CD4-positive, alpha-beta memory T cell (primary cell): ENCODE data around the gene IFNGR1. TPM values are rescaled to one million over a fixed set of nuclear protein-coding genes. Genes with fewer than 3 reads are reported as not detected.
"Not testable (repeated sequence)": the region's sequence is repeated elsewhere in the genome, so short reads cannot be mapped to it uniquely, and the experiment has no call there.

Experiments used
- CTCF ChIA-PET: fragments of 350-600 bp; sonication (Branson Sonifier 250); formaldehyde crosslinking; loops from one replicate; lab custom pipeline; 2021; ENCODE audit warnings: inconsistent platforms; ENCODE audit not compliant: partially characterized antibody; lab: Charles Lee
- POLR2A ChIA-PET: fragments of 350-600 bp; sonication (Branson Sonifier 250); formaldehyde crosslinking; loops from one replicate; lab custom pipeline; 2021; ENCODE audit not compliant: partially characterized antibody; lab: Charles Lee
- DNase-seq, 5 donors: peaks; one replicate each; pipeline versions ENCODE4 v3.0.0 to v3.0.0-alpha.2; 2020 to 2022; ENCODE audit warnings: mixed read lengths in 1 of 5
- H3K27ac ChIP-seq: one replicate; pipeline ENCODE4 v1.7.0; 2013; ENCODE audit warnings: low read depth, low read length
- H3K27me3 ChIP-seq: 2 replicates; pipeline ENCODE4 v1.7.0; 2013; ENCODE audit warnings: mild to moderate bottlenecking, low read length, moderate library complexity; ENCODE audit not compliant: insufficient read depth
- H3K36me3 ChIP-seq: 2 replicates; pipeline ENCODE4 v1.7.0; 2013; ENCODE audit warnings: mild to moderate bottlenecking, low read length, moderate library complexity; ENCODE audit not compliant: insufficient read depth
- H3K4me1 ChIP-seq: 2 replicates; pipeline ENCODE4 v1.7.0; 2013; ENCODE audit warnings: mild to moderate bottlenecking, low read length, moderate library complexity; ENCODE audit not compliant: insufficient read depth
- H3K4me3 ChIP-seq, 2 donors: one replicate each; pipeline ENCODE4 v1.7.0; 2013; ENCODE audit warnings: low read length in 2 of 2, mild to moderate bottlenecking in 1 of 2
- H3K9me3 ChIP-seq, 2 donors: one replicate each; pipeline ENCODE4 v1.7.0; 2013; ENCODE audit warnings: low read length in 2 of 2, control low read depth in 1 of 2; ENCODE audit not compliant: control insufficient read depth in 1 of 2
- H3K27ac Mint-ChIP-seq, 7 donors: one replicate each; pipeline ENCODE4 v1.8.0; 2020 to 2021; ENCODE audit warnings: mixed read lengths in 7 of 7, mild to moderate bottlenecking in 6 of 7, inconsistent platforms in 3 of 7, moderate library complexity in 3 of 7
- H3K27me3 Mint-ChIP-seq, 2 donors: one replicate each; pipeline ENCODE4 v1.8.0; 2020 to 2021; ENCODE audit warnings: mixed read lengths in 2 of 2
- H3K36me3 Mint-ChIP-seq, 2 donors: one replicate each; pipeline ENCODE4 v1.8.0; 2020 to 2021; ENCODE audit warnings: mixed read lengths in 2 of 2, inconsistent platforms in 1 of 2, mild to moderate bottlenecking in 1 of 2
- H3K4me1 Mint-ChIP-seq, 4 donors: one replicate each; pipeline ENCODE4 v1.8.0; 2020 to 2021; ENCODE audit warnings: mixed read lengths in 4 of 4, mild to moderate bottlenecking in 1 of 4
- H3K4me3 Mint-ChIP-seq, 8 donors: one replicate each; pipeline ENCODE4 v1.8.0; 2020 to 2021; ENCODE audit warnings: mixed read lengths in 8 of 8, mild to moderate bottlenecking in 7 of 8, moderate library complexity in 6 of 8, inconsistent platforms in 3 of 8
- H3K9me3 Mint-ChIP-seq, 8 donors: one replicate each; pipeline ENCODE4 v1.8.0; 2020 to 2021; ENCODE audit warnings: mixed read lengths in 8 of 8, mild to moderate bottlenecking in 5 of 8, inconsistent platforms in 3 of 8, moderate library complexity in 1 of 8
- intact Hi-C: fragments of 100-400 bp; cut with micrococcal nuclease; formaldehyde crosslinking; loops from one replicate; pipeline ENCODE4 v1.15.1; 2023
- polyA plus RNA-seq, 2 donors: library from polyadenylated mRNA; unstranded; fragments of 300-500 nt; fragmentation: Illumina TruSeq; gene quantifications; one replicate each; pipeline ENCODE4 v1.2.3, GENCODE V29; 2021
- total RNA-seq, 2 experiments: library from RNA; stranded (reverse); gene quantifications; one replicate each; pipeline ENCODE4 v1.2.3, GENCODE V29; 2021

IFNGR1 gene
- total and polyA plus RNA-seq, 4 experiments from 2014 or later: 38.3 to 57.9 (median 39.9) TPM

GRCh38 chr6:137214931-137215330 lies 4.3 kb downstream of the IFNGR1 start:
- CTCF ChIA-PET: no interaction called here
- Mint-ChIP-seq H3K9me3 (no peaks in the 10 kb centered on the region), H3K36me3 (peaks cover 21 to 22% of the 10 kb centered on the region in 2 donors), H3K27me3 (peaks cover 0 to 1% of the 10 kb centered on the region in 2 donors), H3K4me3 (no peak overlapping the region), H3K4me1 (peaks cover 47 to 91% (median 64%) of the 10 kb centered on the region in 4 donors), H3K27ac (no peak overlapping the region)
- H3K27ac ChIP-seq: no peak overlapping the region
- H3K4me3 ChIP-seq: no peak overlapping the region
- no peaks in the 10 kb centered on the region for H3K27me3 ChIP-seq
- POLR2A ChIA-PET: no interaction called here
- no peaks in the 10 kb centered on the region for H3K9me3 ChIP-seq
- DNase-seq: no peak
- H3K4me1 ChIP-seq: peaks cover 55% of the 10 kb centered on the region
- intact Hi-C loops: loop anchor here (5.0 kb wide), 1 partner anchor 58 kb away; no protein-coding TSS in a partner anchor
- H3K36me3 ChIP-seq: no peaks in the 10 kb centered on the region

- H3K4me3 ChIP-seq: no peak overlapping the region
- H3K27ac Mint-ChIP-seq: peak overlapping the region in 1 of 7 donors; percentile 19
- H3K4me1 Mint-ChIP-seq: peaks cover 48 to 90% (median 67%) of the 10 kb centered on the region in 4 donors
- CTCF ChIA-PET: interaction anchor here (1.2 kb wide), 1 partner anchor 27 kb away, joined by 4 read pairs; no protein-coding TSS in a partner anchor
- peaks cover 0 to 2% (median 0%) of the 10 kb centered on the region in 8 donors for H3K9me3 Mint-ChIP-seq
- H3K9me3 ChIP-seq: no peaks in the 10 kb centered on the region
- H3K27ac ChIP-seq: no peak overlapping the region
- peak overlapping the region in 5 of 8 donors; percentile 3 to 76 (median 34) for H3K4me3 Mint-ChIP-seq
- no peaks in the 10 kb centered on the region for H3K36me3 ChIP-seq
- peaks cover 0 to 1% of the 10 kb centered on the region in 2 donors for H3K27me3 Mint-ChIP-seq
- H3K27me3 ChIP-seq: no peaks in the 10 kb centered on the region
- no peak for DNase-seq
- POLR2A ChIA-PET: no interaction called here
- H3K4me1 ChIP-seq: peaks cover 49% of the 10 kb centered on the region
- H3K36me3 Mint-ChIP-seq: peaks cover 30 to 32% of the 10 kb centered on the region in 2 donors
- intact Hi-C loops: no loop called here
Observed at GRCh38 chr6:137213813-137214212, 5.4 kb downstream of the IFNGR1 start.

- Mint-ChIP-seq H3K27ac (peak overlapping the region in 1 of 7 donors; percentile 19), H3K36me3 (peaks cover 25 to 34% of the 10 kb centered on the region in 2 donors), H3K27me3 (no peaks in the 10 kb centered on the region), H3K4me3 (peak overlapping the region in 7 of 8 donors; percentile 3 to 76 (median 34)), H3K9me3 (peaks cover 0 to 2% (median 0%) of the 10 kb centered on the region in 8 donors), H3K4me1 (peaks cover 46 to 86% (median 66%) of the 10 kb centered on the region in 4 donors)
- no peaks in the 10 kb centered on the region for H3K27me3 ChIP-seq
- peaks cover 47% of the 10 kb centered on the region for H3K4me1 ChIP-seq
- no peaks in the 10 kb centered on the region for H3K9me3 ChIP-seq
- POLR2A ChIA-PET: interaction anchor here (0.8 kb wide), 1 partner anchor 10 kb away, joined by 6 read pairs; no protein-coding TSS in a partner anchor
- H3K27ac ChIP-seq: no peak overlapping the region
- no peak overlapping the region for H3K4me3 ChIP-seq
- no peak for DNase-seq
- no peaks in the 10 kb centered on the region for H3K36me3 ChIP-seq
- intact Hi-C loops: no loop called here
- CTCF ChIA-PET: interaction anchor here (1.2 kb wide), 1 partner anchor 28 kb away, joined by 4 read pairs; no protein-coding TSS in a partner anchor
Observed at GRCh38 chr6:137213331-137213740, 5.8 kb downstream of the IFNGR1 start.

- H3K4me3 Mint-ChIP-seq: no peak overlapping the region
- intact Hi-C loops: no loop called here
- no peaks in the 10 kb centered on the region for H3K9me3 ChIP-seq
- H3K27ac ChIP-seq: no peak overlapping the region
- POLR2A ChIA-PET: no interaction called here
- peaks cover 26 to 41% of the 10 kb centered on the region in 2 donors for H3K36me3 Mint-ChIP-seq
- no peak overlapping the region for H3K27ac Mint-ChIP-seq
- peaks cover 33% of the 10 kb centered on the region for H3K4me1 ChIP-seq
- H3K27me3 Mint-ChIP-seq: no peaks in the 10 kb centered on the region
- peaks cover 41 to 80% (median 63%) of the 10 kb centered on the region in 4 donors for H3K4me1 Mint-ChIP-seq
- DNase-seq: no peak
- H3K27me3 ChIP-seq: no peaks in the 10 kb centered on the region
- H3K4me3 ChIP-seq: no peak overlapping the region
- peaks cover 0 to 2% (median 0%) of the 10 kb centered on the region in 8 donors for H3K9me3 Mint-ChIP-seq
- no peaks in the 10 kb centered on the region for H3K36me3 ChIP-seq
- CTCF ChIA-PET: interaction anchor here (0.5 kb wide), 1 partner anchor 1211 kb away, joined by 3 read pairs; no protein-coding TSS in a partner anchor
Observed at GRCh38 chr6:137211910-137212309, 7.3 kb downstream of the IFNGR1 start.

GRCh38 chr6:137210903-137211302 lies 8.3 kb downstream of the IFNGR1 start:
- POLR2A ChIA-PET: no interaction called here
- H3K4me1 Mint-ChIP-seq: peaks cover 36 to 70% (median 58%) of the 10 kb centered on the region in 4 donors
- H3K27me3 Mint-ChIP-seq: no peaks in the 10 kb centered on the region
- no peak for DNase-seq
- no peak overlapping the region for H3K4me3 Mint-ChIP-seq
- H3K4me3 ChIP-seq: no peak overlapping the region
- peak overlapping the region in 1 of 7 donors; percentile 37 for H3K27ac Mint-ChIP-seq
- no peak overlapping the region for H3K27ac ChIP-seq
- peaks cover 0 to 2% (median 0%) of the 10 kb centered on the region in 8 donors for H3K9me3 Mint-ChIP-seq
- H3K36me3 ChIP-seq: peaks cover 3% of the 10 kb centered on the region
- H3K9me3 ChIP-seq: no peaks in the 10 kb centered on the region
- intact Hi-C loops: no loop called here
- peaks cover 32 to 45% of the 10 kb centered on the region in 2 donors for H3K36me3 Mint-ChIP-seq
- peaks cover 24% of the 10 kb centered on the region for H3K4me1 ChIP-seq
- CTCF ChIA-PET: no interaction called here
- no peaks in the 10 kb centered on the region for H3K27me3 ChIP-seq

GRCh38 chr6:137208279-137208678 lies 10.9 kb downstream of the IFNGR1 start:
- Histone ChIP-seq H3K4me1 (peaks cover 5% of the 10 kb centered on the region), H3K9me3 (no peaks in the 10 kb centered on the region), H3K4me3 (no peak overlapping the region), H3K36me3 (peaks cover 27% of the 10 kb centered on the region), H3K27me3 (no peaks in the 10 kb centered on the region), H3K27ac (no peak overlapping the region)
- peaks cover 53 to 61% of the 10 kb centered on the region in 2 donors for H3K36me3 Mint-ChIP-seq
- no peak overlapping the region for H3K4me3 Mint-ChIP-seq
- peaks cover 24 to 49% (median 43%) of the 10 kb centered on the region in 4 donors for H3K4me1 Mint-ChIP-seq
- ChIA-PET POLR2A (no interaction called here), CTCF (interaction anchor here (0.7 kb wide), 1 partner anchor 907 kb away, joined by 3 read pairs; no protein-coding TSS in a partner anchor)
- H3K27ac Mint-ChIP-seq: peak overlapping the region in 1 of 7 donors; percentile 19
- intact Hi-C loops: no loop called here
- H3K9me3 Mint-ChIP-seq: peaks cover 0 to 2% (median 0%) of the 10 kb centered on the region in 8 donors
- no peak for DNase-seq
- H3K27me3 Mint-ChIP-seq: no peaks in the 10 kb centered on the region

- H3K4me3 Mint-ChIP-seq, H3K27ac ChIP-seq, H3K4me3 ChIP-seq, H3K9me3 ChIP-seq, CTCF ChIA-PET, H3K27me3 Mint-ChIP-seq, POLR2A ChIA-PET, DNase-seq, H3K4me1 ChIP-seq, H3K27me3 ChIP-seq, intact Hi-C loops, H3K9me3 Mint-ChIP-seq: not testable (repeated sequence)
- peaks cover 55 to 68% of the 10 kb centered on the region in 2 donors for H3K36me3 Mint-ChIP-seq
- H3K36me3 ChIP-seq: peaks cover 32% of the 10 kb centered on the region
- peaks cover 20 to 43% (median 38%) of the 10 kb centered on the region in 4 donors for H3K4me1 Mint-ChIP-seq
- peak overlapping the region in 2 of 7 donors; percentile 6 to 80 for H3K27ac Mint-ChIP-seq
Observed at GRCh38 chr6:137207457-137207856, 11.7 kb downstream of the IFNGR1 start.
